HG03066 (cell line): ENCODE results near the gene VCPKMT.

ENCODE experiments used
- ATAC-seq: cut with Tn5 transposase; IDR thresholded peaks from one replicate; pipeline ENCODE4 v1.9.1; 2021; ENCODE audit warnings: low read depth; ENCODE audit not compliant: unreplicated experiment

VCPKMT gene

DNA sequence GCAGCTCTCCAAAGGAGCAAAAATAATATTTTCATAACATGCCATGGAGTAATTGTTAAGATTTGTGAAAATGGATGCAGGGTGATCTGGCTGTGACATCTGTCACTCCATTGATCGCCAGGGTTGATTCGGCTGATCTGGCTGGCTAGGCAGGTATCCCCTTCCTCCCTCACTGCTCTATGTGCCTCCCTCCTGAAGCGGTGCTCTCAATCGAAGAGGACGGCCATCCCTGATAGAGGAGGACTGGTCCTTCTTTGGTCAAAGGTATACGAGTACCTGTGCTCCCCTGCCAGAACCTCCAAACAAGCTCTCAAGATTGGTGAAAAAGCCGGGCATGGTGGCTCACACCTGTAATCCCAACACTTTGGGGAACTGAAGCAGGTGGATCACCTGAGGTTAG lies 47.9 kb downstream of the VCPKMT start:
- ATAC-seq = no peak

DNA sequence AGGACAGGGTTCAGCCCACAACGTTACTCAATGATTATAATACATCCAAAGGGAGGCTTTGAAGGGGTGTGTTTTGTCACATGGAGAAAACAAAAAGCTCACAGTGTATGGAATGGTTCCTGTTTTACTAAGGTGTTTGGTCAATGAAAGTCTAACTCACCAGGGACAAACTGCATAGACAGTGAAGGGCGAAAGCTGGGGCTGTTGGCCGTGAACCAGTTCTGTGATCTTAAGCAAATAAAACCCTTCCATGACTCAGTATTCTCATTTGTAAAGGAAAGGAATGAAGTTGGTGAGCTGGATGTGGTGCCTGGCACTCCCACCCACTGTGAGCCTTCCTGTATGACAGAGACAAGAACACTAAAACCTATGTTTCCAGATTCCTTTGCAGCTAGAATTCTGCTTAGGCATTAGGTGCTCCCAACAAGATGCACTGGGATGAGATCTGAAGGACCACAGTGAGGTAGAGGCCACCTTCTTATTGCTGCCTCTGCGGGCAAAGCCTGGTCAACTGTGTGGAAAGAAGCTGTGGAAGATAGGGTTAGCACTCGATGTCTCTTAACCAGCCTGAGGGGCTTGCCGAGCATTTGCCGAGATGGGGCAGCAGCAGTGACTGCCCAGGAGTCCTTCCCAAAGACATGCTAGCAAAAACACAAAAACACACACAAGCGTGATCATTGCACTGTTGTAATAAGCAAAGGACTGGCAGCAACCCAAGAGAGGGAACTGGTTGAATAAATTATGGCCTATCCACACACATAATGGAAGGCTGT lies 48.5 kb downstream of the VCPKMT start:
- no peak for ATAC-seq

DNA sequence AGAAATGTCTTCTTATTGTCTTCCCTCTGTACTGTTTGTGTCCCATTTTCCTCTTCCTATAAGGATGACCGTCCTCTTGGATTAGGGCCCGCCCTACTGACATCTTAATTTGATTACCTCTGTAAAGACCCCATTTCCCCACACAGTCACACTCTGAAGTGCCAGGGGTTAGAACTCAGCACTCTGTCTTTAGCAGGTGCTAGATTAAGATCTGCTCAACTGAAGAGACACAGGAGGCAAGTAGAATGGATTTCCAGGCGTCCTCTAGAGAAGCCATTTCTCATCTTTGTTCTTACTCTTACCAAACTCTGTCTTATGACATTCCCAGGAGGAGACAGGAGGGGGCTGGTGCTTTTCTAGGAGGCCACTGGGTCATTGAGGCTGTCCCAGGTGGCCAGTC lies 50.8 kb downstream of the VCPKMT start:
- ATAC-seq = no peak

DNA sequence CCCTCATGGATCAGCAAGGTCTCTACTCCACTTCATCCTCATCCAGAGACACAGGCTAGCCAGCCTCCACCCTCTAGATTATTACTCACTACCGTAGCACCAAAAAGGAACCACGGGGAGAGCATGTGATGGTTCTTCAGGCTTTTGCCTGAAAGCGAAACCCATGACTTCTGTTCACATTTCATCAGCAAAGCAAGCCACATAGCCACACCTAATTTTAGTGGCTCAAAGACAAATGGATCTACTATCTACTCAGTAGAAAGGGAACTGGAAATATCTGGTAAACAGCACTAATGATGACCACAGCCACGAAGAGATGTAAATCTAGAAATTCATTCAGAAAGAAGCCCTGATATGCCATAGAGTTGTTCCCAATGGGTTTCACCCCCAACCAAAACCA lies 51.4 kb downstream of the VCPKMT start:
- ATAC-seq = peak; percentile 56

DNA sequence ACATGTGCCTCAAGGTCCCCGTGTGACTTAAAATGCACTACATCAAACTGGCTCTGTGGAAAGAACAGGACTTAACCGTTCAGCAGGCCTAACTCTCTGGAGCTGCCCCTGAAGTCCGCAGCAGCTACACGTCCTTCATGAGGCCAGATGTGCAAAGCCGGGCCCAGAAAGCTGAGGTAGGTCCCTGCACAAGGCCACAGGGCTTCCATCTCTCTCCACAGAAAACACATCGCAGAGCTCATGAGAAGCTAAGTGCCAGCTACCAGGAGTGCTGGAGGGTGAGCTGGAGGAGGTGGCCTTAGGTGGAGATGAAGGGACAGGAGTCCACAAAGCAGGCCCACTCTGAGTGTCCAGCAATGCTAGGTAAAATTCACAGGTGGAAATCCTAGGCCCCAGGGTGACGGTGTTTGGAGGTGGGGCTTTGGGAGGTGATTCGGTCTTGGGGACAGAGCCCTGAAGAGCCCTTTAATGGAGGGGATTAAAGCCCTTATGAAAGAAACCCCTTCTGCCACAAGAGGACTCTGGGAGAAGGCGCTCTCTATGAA lies 52.4 kb downstream of the VCPKMT start:
- no peak for ATAC-seq

DNA sequence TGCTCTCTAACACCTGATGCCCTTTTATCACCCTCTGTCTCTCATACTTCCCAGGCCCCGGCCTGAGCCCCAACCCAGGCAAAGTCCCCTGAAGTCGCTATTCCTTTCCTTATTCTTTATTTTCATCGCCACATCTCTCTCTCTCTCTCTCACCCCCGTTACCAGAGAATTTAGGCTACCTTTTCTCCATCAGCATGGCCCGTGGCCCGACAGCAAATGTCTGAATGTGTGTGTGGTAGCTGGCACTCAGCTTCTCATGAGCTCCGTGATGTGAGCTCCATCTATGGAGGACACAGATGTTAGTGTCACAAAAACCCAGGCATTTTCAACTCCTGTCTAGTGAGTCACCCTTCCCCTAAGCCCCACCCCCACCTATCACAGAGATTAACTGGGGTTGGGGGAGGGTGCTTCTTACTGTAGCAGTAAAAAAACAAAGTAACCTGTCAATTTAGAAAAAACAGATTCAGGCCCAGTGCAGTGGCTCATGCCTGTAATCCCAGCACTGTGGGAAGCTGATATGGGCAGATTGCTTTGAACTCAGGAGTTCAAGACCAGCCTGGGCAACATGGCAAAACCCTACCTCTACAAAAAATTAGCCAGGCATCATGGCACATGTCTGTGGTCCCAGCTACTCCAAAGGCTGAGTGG lies 53.8 kb downstream of the VCPKMT start:
- ATAC-seq = no peak

DNA sequence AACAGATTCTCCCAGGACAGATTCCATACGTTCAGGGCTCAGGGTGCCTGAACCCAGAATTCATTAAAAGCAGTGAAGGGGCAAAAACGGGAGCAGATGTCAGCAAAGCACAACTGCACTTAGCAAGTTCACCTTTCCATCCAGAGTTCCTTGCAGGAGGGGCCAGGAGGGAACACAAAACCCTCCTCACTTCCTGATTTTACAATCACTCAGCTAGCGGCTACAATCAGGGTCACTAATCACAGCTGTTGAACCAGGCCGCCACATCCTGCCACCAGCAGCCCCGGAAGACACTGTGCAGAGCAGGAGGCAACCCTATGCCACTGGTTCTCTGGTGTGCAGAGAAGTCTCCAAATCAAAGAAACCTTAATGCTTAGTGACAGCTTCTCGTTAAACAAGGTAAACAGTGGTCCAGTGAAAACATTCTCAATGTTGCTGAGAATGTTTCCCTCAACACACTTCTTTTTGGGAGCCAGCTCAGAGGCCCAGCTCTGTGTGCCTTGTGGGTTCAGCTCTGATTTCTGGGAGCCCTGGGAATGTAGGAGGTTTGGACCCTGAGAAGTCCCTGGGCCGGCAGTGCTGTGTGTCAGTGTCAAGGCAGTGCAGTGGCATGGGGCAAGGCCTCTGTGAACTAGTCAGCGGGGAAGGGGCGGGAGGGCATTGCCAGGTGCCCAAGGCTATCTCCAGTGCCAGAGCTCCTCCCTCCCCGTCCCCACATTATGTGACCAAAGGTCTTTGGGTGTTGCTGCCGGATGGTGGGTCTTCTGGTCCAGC lies 54.5 kb downstream of the VCPKMT start:
- ATAC-seq = peak; percentile 53

DNA sequence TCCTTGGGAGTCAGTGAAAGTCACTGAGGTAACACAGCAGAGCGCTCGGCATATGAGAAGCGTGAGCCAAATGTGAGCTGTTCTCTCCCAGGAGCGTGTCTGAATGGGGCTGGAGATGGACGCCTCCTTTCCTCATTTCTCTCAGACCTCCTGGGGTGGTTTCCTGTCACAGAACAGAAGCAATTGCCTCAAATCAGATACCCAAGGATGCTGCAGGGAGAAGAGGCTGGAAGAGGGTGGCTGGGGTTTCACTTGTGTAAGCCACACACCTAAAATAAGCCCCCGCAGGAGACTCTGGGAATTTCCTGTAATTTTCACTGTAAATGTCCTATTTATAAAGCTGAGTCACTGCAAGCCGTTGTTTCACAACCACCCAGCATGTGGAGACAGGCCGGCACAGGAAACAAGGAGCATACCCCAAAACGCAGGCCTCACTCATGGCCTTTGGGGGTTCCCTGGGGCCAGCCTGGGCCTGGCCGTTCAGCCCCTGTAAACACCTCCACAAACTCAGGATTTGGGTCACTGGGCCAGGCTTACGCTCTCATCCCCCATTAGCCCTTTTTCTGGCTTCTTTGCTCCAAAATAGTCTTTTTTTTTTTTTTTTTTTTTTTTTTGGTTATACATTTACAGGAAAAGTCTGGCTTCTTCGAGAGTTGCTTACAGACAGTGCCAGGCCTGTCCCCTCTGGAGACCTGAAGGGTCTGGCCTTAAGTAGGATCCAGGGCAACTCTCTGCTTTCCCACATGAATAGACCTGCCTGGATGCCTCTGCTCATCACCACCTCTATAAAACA lies 55.3 kb downstream of the VCPKMT start:
- ATAC-seq = no peak

DNA sequence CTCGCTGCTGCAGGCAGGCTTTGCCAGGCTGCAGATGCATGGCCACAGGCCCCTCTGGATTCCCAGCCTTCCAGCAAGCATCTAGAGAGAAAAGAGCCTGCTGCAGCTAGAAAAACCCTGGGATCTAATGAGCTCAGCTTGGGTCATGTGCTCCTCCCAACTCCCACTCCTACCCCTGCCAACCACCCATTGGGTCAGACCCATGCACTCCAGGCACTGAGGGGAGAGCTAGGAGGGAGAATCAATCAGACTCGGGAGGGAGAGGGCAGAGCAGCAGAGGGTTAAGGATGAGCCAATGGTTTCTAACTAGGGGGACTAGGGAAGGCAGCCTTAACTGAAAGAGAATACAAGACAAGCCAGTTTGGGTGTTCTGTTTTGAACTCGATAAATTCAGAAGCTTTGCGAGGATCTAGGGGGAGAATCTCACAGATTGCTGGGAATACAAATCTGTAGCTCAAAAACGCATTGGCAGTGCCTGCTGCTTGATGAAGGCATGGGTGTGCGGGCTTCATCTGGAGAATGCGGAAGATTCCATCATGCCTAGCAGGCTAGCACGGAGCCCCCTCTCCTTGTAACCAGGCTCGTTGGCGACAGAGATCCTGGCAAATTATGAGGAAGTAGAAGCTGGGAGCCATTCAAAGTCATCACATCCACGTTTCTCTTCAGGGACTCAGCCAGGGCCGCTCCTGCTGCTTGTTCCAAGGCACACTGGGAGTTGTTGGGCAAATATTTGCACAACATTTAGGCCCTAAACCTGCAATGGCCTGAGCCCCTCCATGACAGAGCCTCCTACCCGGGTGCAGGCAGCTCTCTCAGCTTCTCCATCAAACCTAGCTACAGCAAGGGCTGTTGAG lies 56.4 kb downstream of the VCPKMT start:
- ATAC-seq = no peak
